IMR-90 (cell line): ENCODE measurements around the gene COL4A3. TPM values are rescaled to one million over a fixed set of nuclear protein-coding genes. Genes with fewer than 3 reads are reported as not detected.

Experiments used
- ATAC-seq: fragments of 200-7000 bp; cut with Tn5 transposase; 2 replicates; pipeline ENCODE4 v1.9.1; 2020; ENCODE audit warnings: low read depth, mild to moderate bottlenecking, moderate library complexity
- BruUV-seq: library from RNA; stranded (reverse); fragments of 400-500 nt; replicated peaks from 2 replicates; lab custom pipeline; 2021; lab: Mats Ljungman, UMichigan
- CTCF ChIA-PET: fragments of 300-600 bp; formaldehyde crosslinking; extraction: SDS; loops from one replicate; lab custom pipeline; 2021; ENCODE audit warnings: antibody characterized with exemption; lab: Yijun Ruan, JAX
- POLR2A ChIA-PET: fragments of 300-600 bp; sonication (Branson Sonifier 250); formaldehyde crosslinking; loops from one replicate; lab custom pipeline; 2022; ENCODE audit warnings: antibody characterized with exemption; ENCODE audit not compliant: unreplicated experiment; lab: Charles Lee
- DNase-seq: peaks from one replicate; pipeline ENCODE4 v3.0.0; 2013
- H2AFZ ChIP-seq: replicated peaks from 2 replicates; pipeline ENCODE3; 2013; ENCODE audit warnings: low read length, mild to moderate bottlenecking; ENCODE audit not compliant: poor library complexity
- H2AK5ac ChIP-seq: 2 replicates; pipeline ENCODE4 v1.6.1; 2013; ENCODE audit warnings: low read depth, low read length, inconsistent platforms
- H2AK9ac ChIP-seq: replicated peaks from 2 replicates; pipeline ENCODE3; 2013; ENCODE audit warnings: mild to moderate bottlenecking, low read depth, low read length, moderate library complexity; ENCODE audit not compliant: poor library complexity
- H2BK120ac ChIP-seq: 2 replicates; pipeline ENCODE4 v1.6.1; 2013; ENCODE audit warnings: low read depth, low read length, inconsistent platforms
- H2BK15ac ChIP-seq: 3 replicates; pipeline ENCODE4 v1.6.1; 2013; ENCODE audit warnings: low read depth, low read length, inconsistent platforms
- H2BK20ac ChIP-seq: 2 replicates; pipeline ENCODE4 v1.6.1; 2013; ENCODE audit warnings: low read depth, mild to moderate bottlenecking, inconsistent platforms, low read length, moderate library complexity
- H2BK5ac ChIP-seq: 2 replicates; pipeline ENCODE4 v1.6.1; 2013; ENCODE audit warnings: mild to moderate bottlenecking, low read depth, low read length, inconsistent platforms; ENCODE audit not compliant: poor library complexity, severe bottlenecking
- H3K14ac ChIP-seq: replicated peaks from 2 replicates; pipeline ENCODE4 v1.6.1; 2013; ENCODE audit warnings: low read depth, low read length, inconsistent platforms
- H3K18ac ChIP-seq: 2 replicates; pipeline ENCODE4 v1.6.1; 2013; ENCODE audit warnings: low read depth, low read length, control low read depth
- H3K23ac ChIP-seq: 2 replicates; pipeline ENCODE4 v1.6.1; 2013; ENCODE audit warnings: low read depth, low read length, inconsistent platforms
- H3K27ac ChIP-seq: 2 replicates; pipeline ENCODE4 v1.5.1; 2013; ENCODE audit warnings: mild to moderate bottlenecking, control low read depth, low read length; ENCODE audit not compliant: insufficient read depth
- H3K27me3 ChIP-seq: 2 replicates; pipeline ENCODE4 v1.6.1; 2013; ENCODE audit warnings: low read length; ENCODE audit not compliant: control insufficient read depth, insufficient read depth
- H3K36me3 ChIP-seq: 2 replicates; pipeline ENCODE4 v1.6.1; 2013; ENCODE audit warnings: low read length, mixed read lengths; ENCODE audit not compliant: control insufficient read depth, insufficient read depth
- H3K4ac ChIP-seq: 2 replicates; pipeline ENCODE4 v1.6.1; 2013; ENCODE audit warnings: low read depth, low read length, inconsistent platforms
- H3K4me1 ChIP-seq: 2 replicates; pipeline ENCODE4 v1.6.1; 2013; ENCODE audit warnings: low read length, mixed read lengths; ENCODE audit not compliant: control insufficient read depth, insufficient read depth
- H3K4me2 ChIP-seq: 2 replicates; pipeline ENCODE4 v1.6.1; 2013; ENCODE audit warnings: low read depth, mild to moderate bottlenecking, control low read depth, low read length, moderate library complexity
- H3K4me3 ChIP-seq: 2 replicates; pipeline ENCODE4 v1.5.1; 2013; ENCODE audit warnings: low read depth, mild to moderate bottlenecking, control low read depth, low read length, moderate library complexity; ENCODE audit not compliant: insufficient read depth
- H3K56ac ChIP-seq: 2 replicates; pipeline ENCODE4 v1.6.1; 2013; ENCODE audit warnings: low read length, inconsistent platforms; ENCODE audit not compliant: insufficient read depth; ENCODE audit errors: extremely low read depth
- H3K79me1 ChIP-seq, 2 experiments: 2 replicates each; pipeline ENCODE4 v1.6.1; 2013; ENCODE audit warnings: low read length in 2 of 2, inconsistent platforms in 1 of 2, low read depth in 1 of 2
- H3K9ac ChIP-seq: 2 replicates; pipeline ENCODE4 v1.6.1; 2013; ENCODE audit warnings: low read depth, low read length, control low read depth
- H3K9me1 ChIP-seq: 2 replicates; pipeline ENCODE4 v1.6.1; 2013; ENCODE audit warnings: low read length, inconsistent platforms; ENCODE audit not compliant: insufficient read depth
- H3K9me3 ChIP-seq: 2 replicates; pipeline ENCODE4 v1.6.1; 2013; ENCODE audit warnings: low read length; ENCODE audit not compliant: control insufficient read depth, insufficient read depth
- H4K20me1 ChIP-seq: 2 replicates; pipeline ENCODE4 v1.6.1; 2013; ENCODE audit warnings: low read length, inconsistent platforms; ENCODE audit not compliant: insufficient read depth
- H4K5ac ChIP-seq: 2 replicates; pipeline ENCODE4 v1.6.1; 2013; ENCODE audit warnings: mild to moderate bottlenecking, low read depth, low read length, control low read depth
- H4K8ac ChIP-seq, 2 experiments: 2 replicates each; pipeline ENCODE4 v1.6.1; 2013; ENCODE audit warnings: low read depth in 2 of 2, low read length in 2 of 2, control low read depth in 1 of 2, inconsistent platforms in 1 of 2
- H4K91ac ChIP-seq: 2 replicates; pipeline ENCODE4 v1.6.1; 2013; ENCODE audit warnings: low read depth, low read length, inconsistent platforms; ENCODE audit not compliant: insufficient read depth
- CEBPB ChIP-seq: IDR thresholded peaks from 2 replicates; pipeline ENCODE4 v1.6.1; 2012; ENCODE audit warnings: low read depth, low read length, improper control_type of control experiment
- CHD1 ChIP-seq: IDR thresholded peaks from 2 replicates; pipeline ENCODE4 v1.6.1; 2012; ENCODE audit warnings: low read depth, low read length, improper control_type of control experiment
- CTCF ChIP-seq: conservative IDR thresholded peaks from 2 replicates; pipeline ENCODE4 v1.5.1; 2012; ENCODE audit warnings: mild to moderate bottlenecking, low read depth, low read length, improper control_type of control experiment
- ELK1 ChIP-seq: fragments of 150-350 bp; IDR thresholded peaks from 2 replicates; pipeline ENCODE4 v1.6.1; 2016; ENCODE audit warnings: low read depth, mild to moderate bottlenecking, low read length, moderate library complexity, borderline replicate concordance
- FOS ChIP-seq: fragments of 150-350 bp; IDR thresholded peaks from 2 replicates; pipeline ENCODE4 v1.6.1; 2016; ENCODE audit warnings: low read depth, low read length
- MAFK ChIP-seq: IDR thresholded peaks from 2 replicates; pipeline ENCODE4 v1.6.1; 2012; ENCODE audit warnings: low read depth, low read length, improper control_type of control experiment
- MAZ ChIP-seq: IDR thresholded peaks from 2 replicates; pipeline ENCODE4 v1.6.1; 2012; ENCODE audit warnings: low read depth, mild to moderate bottlenecking, low read length, improper control_type of control experiment, moderate library complexity, borderline replicate concordance
- MXI1 ChIP-seq: IDR thresholded peaks from 2 replicates; pipeline ENCODE4 v1.6.1; 2012; ENCODE audit warnings: low read depth, mild to moderate bottlenecking, low read length, moderate library complexity, borderline replicate concordance
- NFE2L2 ChIP-seq: fragments of 150-350 bp; IDR thresholded peaks from 2 replicates; pipeline ENCODE4 v1.6.1; 2016; ENCODE audit warnings: low read depth, mild to moderate bottlenecking, low read length
- POLR2A ChIP-seq: IDR thresholded peaks from 2 replicates; pipeline ENCODE4 v1.6.1; 2012; ENCODE audit warnings: mild to moderate bottlenecking, low read depth, low read length
- RAD21 ChIP-seq: IDR thresholded peaks from 2 replicates; pipeline ENCODE4 v1.6.1; 2012; ENCODE audit warnings: low read length, improper control_type of control experiment
- RCOR1 ChIP-seq: IDR thresholded peaks from 2 replicates; pipeline ENCODE4 v1.6.1; 2012; ENCODE audit warnings: mild to moderate bottlenecking, low read length, improper control_type of control experiment; ENCODE audit not compliant: insufficient replicate concordance
- RFX5 ChIP-seq: IDR thresholded peaks from 2 replicates; pipeline ENCODE4 v1.8.0; 2012; ENCODE audit warnings: low read depth, mild to moderate bottlenecking, low read length, moderate library complexity
- SMC3 ChIP-seq: fragments of 150-350 bp; IDR thresholded peaks from 2 replicates; pipeline ENCODE4 v1.6.1; 2016; ENCODE audit warnings: low read depth, mild to moderate bottlenecking, antibody characterized with exemption, low read length, moderate library complexity
- WGBS, 2 experiments: methylation state at CpG; one replicate each; pipeline versions ENCODE4 v1.1.5 to v1.1.7; 2013; ENCODE audit warnings: missing lambda C conversion rate in 2 of 2; ENCODE audit not compliant: insufficient read length in 1 of 2; ENCODE audit errors: extremely low coverage in 2 of 2; 5-methylcytosine and 5-hydroxymethylcytosine counted together
- dilution Hi-C: fragments of 300-500 bp; cut with HindIII; formaldehyde crosslinking; loops from one replicate; pipeline ENCODE4 v1.14.3; 2018; ENCODE audit warnings: low sequenced_read_pairs; ENCODE audit not compliant: unreplicated experiment
- in situ Hi-C: fragments of 300-500 bp; cut with MboI; formaldehyde crosslinking; loops from 3 replicates; pipeline ENCODE4 v1.14.3; 2019; ENCODE audit warnings: low sequenced_read_pairs, inconsistent platforms, mixed read lengths
- intact Hi-C: fragments of 100-400 bp; cut with micrococcal nuclease; formaldehyde crosslinking; loops from 2 replicates; pipeline ENCODE4 v1.10.0; 2022
- polyA plus RNA-seq, 3 experiments: library from polyadenylated mRNA; depleted of rRNA; stranded (reverse); fragments of >200 nt; gene quantifications; 2 replicates each; pipeline ENCODE4 v1.2.3, GENCODE V29; 2012; ENCODE audit warnings: low replicate concordance in 1 of 3
- total RNA-seq: library from RNA; depleted of rRNA; stranded (reverse); fragments of >200 nt; gene quantifications from 2 replicates; pipeline ENCODE4 v1.2.3, GENCODE V29; 2012

The COL4A3 gene
- total and polyA plus RNA-seq, 2 of the 4 experiments (the other 2 are of a cell fraction), result not detected

GRCh38 chr2:227339098-227339599 is 174.7 kb downstream of the COL4A3 start:
- Histone ChIP-seq H3K79me1 (peaks cover 13 to 16% of the 10 kb centered on the region in 2 experiments), H3K23ac (no peak overlapping the region), H3K4me2 (no peak overlapping the region), H2BK120ac (no peak overlapping the region), H3K4ac (no peak overlapping the region), H3K14ac (no peak overlapping the region), H2AFZ (no peak overlapping the region), H2BK5ac (no peak overlapping the region), H3K27me3 (no peaks in the 10 kb centered on the region), H4K5ac (no peak overlapping the region), H3K18ac (no peak overlapping the region), H2BK15ac (no peak overlapping the region), H3K9me1 (peaks cover 3% of the 10 kb centered on the region), H3K9ac (no peak overlapping the region), H3K27ac (no peak overlapping the region), H4K91ac (no peak overlapping the region), H3K4me1 (no peaks in the 10 kb centered on the region), H3K9me3 (no peaks in the 10 kb centered on the region), H2BK20ac (no peak overlapping the region), H2AK9ac (no peak overlapping the region), H3K4me3 (no peak overlapping the region), H3K56ac (no peak overlapping the region), H4K8ac (no peak overlapping the region), H3K36me3 (peaks cover 14% of the 10 kb centered on the region), H2AK5ac (no peak overlapping the region), H4K20me1 (no peaks in the 10 kb centered on the region)
- intact Hi-C loops (no loop called here), in situ Hi-C loops (no loop called here), dilution Hi-C loops (no loop called here)
- 100% methylated on average over 1 of the region's 2 CpGs; no CpG with 5 or more reads in 1 of the 2 experiments for WGBS, 2 experiments
- ATAC-seq (no peak), DNase-seq (no peak)
- ChIA-PET CTCF (interaction anchor here (1.0 kb wide), 1 partner anchor 34 kb away, joined by 3 read pairs; no protein-coding TSS in a partner anchor), POLR2A (no interaction called here)
- TF ChIP-seq POLR2A (no peak), SMC3 (no peak), MAFK (no peak), CHD1 (no peak), RCOR1 (no peak), ELK1 (no peak), CEBPB (no peak), CTCF (no peak), MAZ (no peak), RFX5 (no peak), FOS (no peak), RAD21 (no peak), MXI1 (no peak), NFE2L2 (no peak)
- BruUV-seq, result no TSS peak
